ENCODE data around the gene NELL1. TPM values are rescaled to one million over a fixed set of nuclear protein-coding genes. Genes with fewer than 3 reads are reported as not detected.

The NELL1 gene
- total RNA-seq, 3 donors from 2014 or later (not counting 1 experiment from before 2014, with no cell fraction given) = not detected

DNA sequence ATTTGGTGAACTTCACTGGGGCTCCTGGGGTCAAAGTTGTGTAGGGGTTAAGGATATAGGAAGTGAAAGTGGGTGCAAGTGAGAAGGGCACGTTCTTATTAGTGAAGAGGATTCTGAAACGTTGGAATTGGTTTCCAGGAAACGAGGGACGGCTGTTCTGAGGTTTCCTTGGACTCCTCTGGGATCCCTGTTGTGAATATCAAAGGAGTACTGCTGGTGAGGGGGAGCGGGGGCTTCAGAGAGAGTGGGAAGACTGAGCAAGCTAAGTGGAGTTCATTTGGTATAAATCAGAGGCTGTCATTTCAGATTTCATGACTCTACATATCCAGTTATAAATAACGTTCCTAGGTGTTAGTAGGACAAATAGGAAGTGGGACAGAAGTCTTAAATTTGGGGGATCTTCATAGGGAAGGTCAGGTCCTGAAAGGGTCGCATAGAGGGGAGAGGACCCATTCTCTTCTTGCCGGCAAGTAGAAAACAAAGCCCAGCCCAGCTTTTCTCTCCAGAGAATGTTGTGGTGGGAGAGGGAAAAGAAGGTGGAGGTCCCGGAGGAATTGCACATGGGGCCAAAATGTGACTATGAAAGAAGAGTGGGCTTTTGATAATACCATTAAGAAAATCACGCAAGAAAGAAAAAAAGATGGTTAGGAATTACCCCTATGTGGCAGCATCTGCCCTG, 1.1 kb upstream of the NELL1 start:
- no peaks in the 10 kb centered on the region for H3K9me3 ChIP-seq (ENCODE audit: control insufficient read depth, insufficient read depth, low read length)
- no peak overlapping the region for H3K4me3 ChIP-seq (ENCODE audit: low read length)
- ATAC-seq (no peak), DNase-seq (no peak)
- peaks cover 11% of the 10 kb centered on the region for H3K27me3 ChIP-seq (ENCODE audit: control insufficient read depth, insufficient read depth, low read length)
- Mint-ChIP-seq H3K27ac (no peak overlapping the region), H3K4me3 (no peak overlapping the region), H3K36me3 (peaks cover 9% of the 10 kb centered on the region), H3K27me3 (ENCODE audit: low read depth in 2 of 2) (peaks cover 51 to 56% of the 10 kb centered on the region in 2 donors), H3K4me1 (peaks cover 0 to 7% of the 10 kb centered on the region in 2 donors), H3K9me3 (no peaks in the 10 kb centered on the region)
- intact Hi-C loops (cut with micrococcal nuclease) = no loop called here
- peaks cover 5% of the 10 kb centered on the region for H3K4me1 ChIP-seq (ENCODE audit: control insufficient read depth, insufficient read depth, low read length)
- 5% methylated on average over 9 of the region's 10 CpGs for WGBS (ENCODE audit: insufficient coverage)
- TF ChIP-seq, protein P1, sequence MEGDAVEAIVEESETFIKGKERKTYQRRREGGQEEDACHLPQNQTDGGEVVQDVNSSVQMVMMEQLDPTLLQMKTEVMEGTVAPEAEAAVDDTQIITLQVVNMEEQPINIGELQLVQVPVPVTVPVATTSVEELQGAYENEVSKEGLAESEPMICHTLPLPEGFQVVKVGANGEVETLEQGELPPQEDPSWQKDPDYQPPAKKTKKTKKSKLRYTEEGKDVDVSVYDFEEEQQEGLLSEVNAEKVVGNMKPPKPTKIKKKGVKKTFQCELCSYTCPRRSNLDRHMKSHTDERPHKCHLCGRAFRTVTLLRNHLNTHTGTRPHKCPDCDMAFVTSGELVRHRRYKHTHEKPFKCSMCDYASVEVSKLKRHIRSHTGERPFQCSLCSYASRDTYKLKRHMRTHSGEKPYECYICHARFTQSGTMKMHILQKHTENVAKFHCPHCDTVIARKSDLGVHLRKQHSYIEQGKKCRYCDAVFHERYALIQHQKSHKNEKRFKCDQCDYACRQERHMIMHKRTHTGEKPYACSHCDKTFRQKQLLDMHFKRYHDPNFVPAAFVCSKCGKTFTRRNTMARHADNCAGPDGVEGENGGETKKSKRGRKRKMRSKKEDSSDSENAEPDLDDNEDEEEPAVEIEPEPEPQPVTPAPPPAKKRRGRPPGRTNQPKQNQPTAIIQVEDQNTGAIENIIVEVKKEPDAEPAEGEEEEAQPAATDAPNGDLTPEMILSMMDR (IDR thresholded peaks at IDR 0.05) = no peak
- H3K36me3 ChIP-seq (ENCODE audit: control insufficient read depth, insufficient read depth, low read length) = no peaks in the 10 kb centered on the region
- no peak overlapping the region for H3K27ac ChIP-seq (ENCODE audit: low read length)

DNA sequence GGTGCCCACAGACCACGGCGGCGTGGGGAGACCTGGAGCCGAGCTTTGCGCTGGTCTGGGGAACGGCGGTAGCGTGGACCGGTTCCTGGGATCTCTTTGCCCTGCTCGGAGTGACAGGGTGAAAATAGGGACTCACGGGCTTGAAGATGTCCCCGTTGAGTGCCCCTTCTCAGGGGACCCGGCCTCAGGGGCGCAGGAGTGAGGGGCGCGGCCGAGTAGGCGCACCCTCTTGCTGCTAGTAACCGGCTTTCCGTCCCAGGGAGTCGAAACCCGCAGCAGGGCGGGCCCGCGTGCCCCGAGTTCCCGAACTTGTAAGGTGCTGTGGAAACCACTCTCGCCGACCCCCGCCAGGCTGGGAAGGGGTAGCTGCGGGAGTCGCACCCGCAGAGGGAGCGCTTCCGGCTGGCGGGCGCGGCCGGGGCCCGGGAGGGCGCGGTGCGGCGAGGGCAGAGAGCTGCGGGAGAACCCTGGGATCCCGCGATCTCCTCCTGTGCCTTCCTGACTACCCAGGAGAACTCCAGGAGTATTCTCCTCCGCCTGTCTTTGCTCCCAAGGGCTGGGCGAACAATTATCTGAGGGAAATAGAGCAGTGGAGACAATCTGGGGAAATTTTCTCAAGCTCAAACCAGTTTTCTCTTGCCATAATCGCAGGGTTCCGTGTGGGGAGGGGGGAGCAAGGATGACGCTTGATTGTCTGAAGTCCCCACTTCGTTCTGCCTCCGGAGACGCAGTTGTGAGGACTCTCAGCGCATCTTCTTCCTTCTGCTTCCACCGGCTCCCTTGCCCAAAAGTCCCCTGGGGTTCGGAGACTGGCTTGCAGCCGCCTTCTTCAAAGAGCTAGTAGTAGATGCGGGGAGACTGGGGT, 666 bp downstream of the NELL1 start:
- Mint-ChIP-seq H3K4me1 (peaks cover 0 to 7% of the 10 kb centered on the region in 2 donors), H3K36me3 (peaks cover 9% of the 10 kb centered on the region), H3K27me3 (ENCODE audit: low read depth in 2 of 2) (peaks cover 56 to 65% of the 10 kb centered on the region in 2 donors), H3K9me3 (no peaks in the 10 kb centered on the region), H3K4me3 (no peak overlapping the region), H3K27ac (no peak overlapping the region)
- no peaks in the 10 kb centered on the region for H3K36me3 ChIP-seq (ENCODE audit: control insufficient read depth, insufficient read depth, low read length)
- peaks cover 5% of the 10 kb centered on the region for H3K4me1 ChIP-seq (ENCODE audit: control insufficient read depth, insufficient read depth, low read length)
- TF ChIP-seq, protein P1 (IDR thresholded peaks at IDR 0.05) = no peak
- WGBS (ENCODE audit: insufficient coverage) = 2% methylated on average over 59 of the region's 60 CpGs
- H3K27ac ChIP-seq (ENCODE audit: low read length) = no peak overlapping the region
- peaks cover 11% of the 10 kb centered on the region for H3K27me3 ChIP-seq (ENCODE audit: control insufficient read depth, insufficient read depth, low read length)
- intact Hi-C loops (cut with micrococcal nuclease) = no loop called here
- ATAC-seq = no peak
- H3K4me3 ChIP-seq (ENCODE audit: low read length) = no peak overlapping the region
- DNase-seq = no peak
- H3K9me3 ChIP-seq (ENCODE audit: control insufficient read depth, insufficient read depth, low read length) = no peaks in the 10 kb centered on the region

DNA sequence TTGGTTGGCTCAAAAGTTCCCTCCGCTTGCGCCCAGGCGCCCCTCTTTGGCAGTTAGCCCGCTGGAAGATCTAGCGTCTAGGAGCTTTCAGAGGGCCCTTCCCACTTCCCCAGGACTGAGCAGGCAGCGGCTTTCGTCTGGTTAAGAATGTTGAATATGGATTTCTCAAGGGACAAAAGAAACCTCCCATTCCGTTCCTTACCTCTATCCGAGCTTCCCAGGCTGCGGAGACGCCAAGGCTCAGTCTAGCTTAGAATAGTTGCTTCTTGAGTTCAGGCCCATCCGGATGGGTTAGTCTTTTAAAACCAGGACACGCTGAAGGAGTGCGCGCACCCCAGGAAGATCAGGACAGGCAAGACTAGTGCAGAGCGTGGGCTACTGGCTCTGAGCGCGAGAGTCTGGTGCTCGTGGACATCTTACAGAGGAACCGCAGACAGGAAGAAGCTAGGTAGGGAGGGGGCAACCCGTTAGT, 1.6 kb downstream of the NELL1 start:
- TF ChIP-seq, protein P1 (IDR thresholded peaks at IDR 0.05) = no peak
- Mint-ChIP-seq H3K4me1 (peaks cover 0 to 7% of the 10 kb centered on the region in 2 donors), H3K4me3 (no peak overlapping the region), H3K9me3 (no peaks in the 10 kb centered on the region), H3K27ac (no peak overlapping the region), H3K36me3 (peaks cover 9% of the 10 kb centered on the region), H3K27me3 (ENCODE audit: low read depth in 2 of 2) (peaks cover 52 to 65% of the 10 kb centered on the region in 2 donors)
- Histone ChIP-seq H3K4me1 (ENCODE audit: control insufficient read depth, insufficient read depth, low read length) (peaks cover 5% of the 10 kb centered on the region), H3K9me3 (ENCODE audit: control insufficient read depth, insufficient read depth, low read length) (no peaks in the 10 kb centered on the region), H3K27me3 (ENCODE audit: control insufficient read depth, insufficient read depth, low read length) (peaks cover 11% of the 10 kb centered on the region), H3K27ac (ENCODE audit: low read length) (no peak overlapping the region), H3K36me3 (ENCODE audit: control insufficient read depth, insufficient read depth, low read length) (no peaks in the 10 kb centered on the region), H3K4me3 (ENCODE audit: low read length) (no peak overlapping the region)
- 6% methylated on average over 21 of the region's 21 CpGs for WGBS (ENCODE audit: insufficient coverage)
- ATAC-seq (no peak), DNase-seq (no peak)
- intact Hi-C loops (cut with micrococcal nuclease) = no loop called here

Measured in natural killer cell (primary cell).